ENCODE data around the gene TSPAN2.

Gene TSPAN2

DNA sequence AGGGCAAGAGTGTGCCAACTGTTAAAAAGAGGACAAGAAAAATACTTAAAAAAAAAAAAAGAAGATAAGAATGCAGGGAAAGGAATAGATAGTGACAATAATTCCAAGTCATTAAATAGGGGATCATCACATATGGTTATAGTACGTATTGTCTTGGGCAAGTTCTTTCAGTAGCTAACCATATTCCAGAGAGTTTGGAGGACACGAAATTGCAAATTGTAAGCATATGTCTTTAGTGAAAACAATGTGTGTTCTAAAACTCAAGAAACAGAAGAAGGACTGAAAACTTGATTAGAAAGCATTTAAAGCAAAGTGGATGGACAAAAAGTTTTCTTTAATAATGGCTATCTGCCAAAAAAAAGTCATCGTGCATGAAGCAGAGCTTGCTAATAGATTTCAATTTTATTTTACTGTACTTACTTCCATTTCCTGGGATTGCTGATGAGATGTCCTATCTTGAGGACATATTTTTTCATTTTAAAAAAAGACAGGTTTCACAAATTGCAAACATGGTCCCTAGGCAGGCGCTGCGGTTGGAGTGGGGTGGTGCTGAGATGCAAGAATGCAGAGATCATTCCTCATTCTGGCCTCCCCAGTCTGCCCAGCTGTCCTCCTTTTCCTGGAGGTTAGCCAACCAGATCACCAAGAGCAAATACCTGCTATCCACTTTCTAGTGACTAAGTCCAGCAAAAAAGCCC, 11.9 kb downstream of the TSPAN2 start:
- no peaks in the 10 kb centered on the region for H3K27me3 ChIP-seq
- TF ChIP-seq, protein P1, sequence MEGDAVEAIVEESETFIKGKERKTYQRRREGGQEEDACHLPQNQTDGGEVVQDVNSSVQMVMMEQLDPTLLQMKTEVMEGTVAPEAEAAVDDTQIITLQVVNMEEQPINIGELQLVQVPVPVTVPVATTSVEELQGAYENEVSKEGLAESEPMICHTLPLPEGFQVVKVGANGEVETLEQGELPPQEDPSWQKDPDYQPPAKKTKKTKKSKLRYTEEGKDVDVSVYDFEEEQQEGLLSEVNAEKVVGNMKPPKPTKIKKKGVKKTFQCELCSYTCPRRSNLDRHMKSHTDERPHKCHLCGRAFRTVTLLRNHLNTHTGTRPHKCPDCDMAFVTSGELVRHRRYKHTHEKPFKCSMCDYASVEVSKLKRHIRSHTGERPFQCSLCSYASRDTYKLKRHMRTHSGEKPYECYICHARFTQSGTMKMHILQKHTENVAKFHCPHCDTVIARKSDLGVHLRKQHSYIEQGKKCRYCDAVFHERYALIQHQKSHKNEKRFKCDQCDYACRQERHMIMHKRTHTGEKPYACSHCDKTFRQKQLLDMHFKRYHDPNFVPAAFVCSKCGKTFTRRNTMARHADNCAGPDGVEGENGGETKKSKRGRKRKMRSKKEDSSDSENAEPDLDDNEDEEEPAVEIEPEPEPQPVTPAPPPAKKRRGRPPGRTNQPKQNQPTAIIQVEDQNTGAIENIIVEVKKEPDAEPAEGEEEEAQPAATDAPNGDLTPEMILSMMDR (IDR thresholded peaks at IDR 0.05; ENCODE audit: low read depth, low read length): no peak
- H3K9me3 ChIP-seq: no peaks in the 10 kb centered on the region
- DNase-seq: no peak
- H3K4me3 ChIP-seq (ENCODE audit: low read depth, low read length): no peak overlapping the region
- no peaks in the 10 kb centered on the region for H3K4me1 ChIP-seq
- H3K36me3 ChIP-seq: no peaks in the 10 kb centered on the region

DNA sequence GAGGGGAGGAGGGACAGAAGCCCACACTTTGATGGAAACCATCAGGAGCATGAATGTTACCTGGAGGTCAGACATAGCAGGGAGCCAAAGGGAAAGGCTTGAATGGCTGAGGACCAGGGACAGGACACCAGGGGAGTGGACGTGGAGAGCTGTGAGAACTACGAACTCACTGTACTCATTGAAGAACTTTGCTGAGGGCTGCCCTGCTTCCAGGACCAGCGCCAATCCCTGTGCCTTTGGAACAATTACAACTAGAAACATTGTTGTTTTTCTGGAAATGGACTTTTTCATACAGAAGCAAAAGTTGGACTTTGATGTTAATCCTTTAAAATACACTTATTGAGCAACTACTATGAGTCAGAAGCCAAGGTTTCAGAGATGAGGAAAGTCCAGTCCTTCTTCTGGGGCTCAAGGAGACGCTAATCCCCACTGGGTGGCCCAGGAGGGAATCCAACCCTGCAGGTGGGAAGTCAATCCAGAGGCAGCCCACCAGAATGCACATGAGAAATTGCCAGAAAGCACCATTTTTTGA, 12.9 kb downstream of the TSPAN2 start:
- TF ChIP-seq, protein P1 (IDR thresholded peaks at IDR 0.05; ENCODE audit: low read depth, low read length): no peak
- no peak overlapping the region for H3K4me3 ChIP-seq (ENCODE audit: low read depth, low read length)
- DNase-seq: no peak
- H3K9me3 ChIP-seq: no peaks in the 10 kb centered on the region
- no peaks in the 10 kb centered on the region for H3K4me1 ChIP-seq
- H3K27me3 ChIP-seq: no peaks in the 10 kb centered on the region
- no peaks in the 10 kb centered on the region for H3K36me3 ChIP-seq

DNA sequence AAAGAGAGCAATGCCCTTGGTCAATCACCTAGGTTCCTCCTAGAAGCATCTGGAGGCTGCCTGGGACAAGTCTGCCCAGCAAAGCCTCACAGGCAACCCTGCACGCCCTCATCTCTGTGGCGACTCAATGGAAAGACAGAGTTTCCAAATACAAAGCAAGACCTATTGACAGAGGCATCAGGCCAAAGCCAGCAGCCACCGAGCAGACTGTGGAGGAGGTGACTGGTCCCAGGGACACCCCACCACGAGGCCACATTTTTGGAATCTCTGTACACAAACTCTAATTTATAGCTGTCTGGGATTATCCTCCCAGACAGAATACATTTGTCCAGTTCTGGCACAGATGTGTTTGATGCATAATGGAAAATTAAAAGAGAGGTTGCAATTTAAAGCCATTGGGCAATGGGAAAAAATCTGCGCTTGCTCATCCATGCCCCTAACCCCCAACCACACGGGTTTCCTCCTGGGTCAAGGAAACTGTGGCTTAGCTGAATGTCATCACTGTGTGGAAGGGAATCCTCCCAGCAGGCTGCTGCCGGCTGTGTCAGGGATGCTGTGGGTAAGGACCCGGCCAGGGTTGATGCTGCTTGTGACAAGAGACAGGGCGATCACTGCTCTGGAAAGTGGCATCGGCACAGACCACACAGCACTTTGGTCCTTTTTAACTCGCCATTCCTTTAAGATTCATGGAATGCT, 14.3 kb downstream of the TSPAN2 start:
- H3K36me3 ChIP-seq: no peaks in the 10 kb centered on the region
- no peaks in the 10 kb centered on the region for H3K27me3 ChIP-seq
- no peaks in the 10 kb centered on the region for H3K9me3 ChIP-seq
- TF ChIP-seq, protein P1 (IDR thresholded peaks at IDR 0.05; ENCODE audit: low read depth, low read length): no peak
- H3K4me3 ChIP-seq (ENCODE audit: low read depth, low read length): no peak overlapping the region
- no peaks in the 10 kb centered on the region for H3K4me1 ChIP-seq
- no peak for DNase-seq

GRCh38 chr1:115073298-115074087, 15.8 kb downstream of the TSPAN2 start:
- H3K9me3 ChIP-seq: no peaks in the 10 kb centered on the region
- TF ChIP-seq, protein P1 (IDR thresholded peaks at IDR 0.05; ENCODE audit: low read depth, low read length): no peak
- no peaks in the 10 kb centered on the region for H3K27me3 ChIP-seq
- no peak for DNase-seq
- H3K4me3 ChIP-seq (ENCODE audit: low read depth, low read length): no peak overlapping the region
- no peaks in the 10 kb centered on the region for H3K4me1 ChIP-seq
- H3K36me3 ChIP-seq: no peaks in the 10 kb centered on the region

- no peak overlapping the region for H3K4me3 ChIP-seq (ENCODE audit: low read depth, low read length)
- H3K27me3 ChIP-seq: no peaks in the 10 kb centered on the region
- TF ChIP-seq, protein P1 (IDR thresholded peaks at IDR 0.05; ENCODE audit: low read depth, low read length): no peak
- H3K36me3 ChIP-seq: no peaks in the 10 kb centered on the region
- H3K9me3 ChIP-seq: no peaks in the 10 kb centered on the region
- DNase-seq: no peak
- H3K4me1 ChIP-seq: no peaks in the 10 kb centered on the region
Observed at GRCh38 chr1:115071012-115071664, 18.2 kb downstream of the TSPAN2 start.

Measured in BE2C (cell line).